K562 (cell line): Measurements from ENCODE around the gene ELOB. TPM values are rescaled to one million over a fixed set of nuclear protein-coding genes. Genes with fewer than 3 reads are reported as not detected.

Source experiments
- CC2D1A ChIP-seq: fragments of 450-650 bp; IDR thresholded peaks from 2 replicates; pipeline ENCODE4 v1.6.1; 2017; ENCODE audit warnings: mild to moderate bottlenecking
- GATAD2B ChIP-seq: fragments of 450-650 bp; IDR thresholded peaks from 2 replicates; pipeline ENCODE4 v1.6.1; 2017; ENCODE audit warnings: mild to moderate bottlenecking, borderline replicate concordance
- HMG20B ChIP-seq: fragments of 250-450 bp; sonication (Bioruptor Pico); IDR thresholded peaks from 2 replicates; pipeline ENCODE4 v1.5.0; 2021; ENCODE audit warnings: mild to moderate bottlenecking
- KLF6 ChIP-seq: fragments of 250-450 bp; sonication (Bioruptor Pico); IDR thresholded peaks from 2 replicates; pipeline ENCODE4 v1.4.0; 2020; ENCODE audit warnings: mild to moderate bottlenecking, moderate library complexity, borderline replicate concordance
- MTA2 ChIP-seq: fragments of 450-650 bp; IDR thresholded peaks from 2 replicates; pipeline ENCODE4 v1.6.1; 2016; ENCODE audit warnings: low read depth
- RB1 ChIP-seq: fragments of 450-650 bp; IDR thresholded peaks from 2 replicates; pipeline ENCODE4 v1.6.1; 2017; ENCODE audit warnings: low read depth, mild to moderate bottlenecking
- SREBF2 ChIP-seq: sonication (generic); formaldehyde crosslinking; IDR thresholded peaks from 2 replicates; pipeline ENCODE4 v1.4.0; 2020; ENCODE audit warnings: mild to moderate bottlenecking, missing genetic modification reagents
- TAL1 ChIP-seq: fragments of 450-650 bp; IDR thresholded peaks from 2 replicates; pipeline ENCODE4 v1.6.1; 2016; ENCODE audit warnings: mild to moderate bottlenecking
- TFAM ChIP-seq: fragments of 250-450 bp; sonication (Bioruptor Pico); conservative IDR thresholded peaks from 2 replicates; pipeline ENCODE4 v1.5.0; 2021; ENCODE audit warnings: mild to moderate bottlenecking, moderate library complexity
- TRIM24 ChIP-seq, 2 experiments: fragments of 450-650 bp; IDR thresholded peaks; 2 replicates each; pipeline ENCODE4 v1.6.1; 2016
- ZNF445 ChIP-seq: fragments of 250-450 bp; sonication (Bioruptor Pico); IDR thresholded peaks from 2 replicates; pipeline ENCODE4 v1.4.0; 2020; ENCODE audit warnings: low read depth, mild to moderate bottlenecking, moderate library complexity
- ZNF586 ChIP-seq: fragments of 450-650 bp; formaldehyde crosslinking; conservative IDR thresholded peaks from 2 replicates; pipeline ENCODE4 v1.4.0; 2020; ENCODE audit warnings: mild to moderate bottlenecking, moderate library complexity
- ZNF696 ChIP-seq: fragments of 250-450 bp; sonication (Bioruptor Pico); conservative IDR thresholded peaks from 2 replicates; pipeline ENCODE4 v1.4.0; 2020; ENCODE audit warnings: mild to moderate bottlenecking, moderate library complexity
- polyA plus RNA-seq, 8 experiments: library from polyadenylated mRNA; depleted of rRNA in 4 of 8; stranded (reverse) in 5 of 8; unstranded in 3 of 8; fragments of >200 nt; fragmentation: Nextera tagmentation in 2 of 8; fragmentation: Illumina TruSeq in 1 of 8; extraction: Ambion mirVana in 2 of 8; extraction: Trizol in 1 of 8; gene quantifications; 2 replicates each; pipeline versions ENCODE4 v1.2.1 to v1.2.3, GENCODE V29; 2011 to 2014; ENCODE audit warnings: inconsistent platforms in 1 of 8, missing spikeins in 1 of 8
- total RNA-seq, 7 experiments: library from RNA; depleted of rRNA in 6 of 7; stranded (reverse); fragments of >200 nt in 6 of 7; fragmentation: Illumina TruSeq in 2 of 7; extraction: Trizol in 2 of 7; gene quantifications; 2 replicates each; pipeline versions ENCODE4 v1.2.1 to v1.2.3, GENCODE V29; 2011 to 2021; ENCODE audit warnings: low replicate concordance in 1 of 7
- TF ChIP-seq, protein P1 (sequence below), 3 experiments: IDR thresholded peaks in 2 of 3; conservative IDR thresholded peaks in 1 of 3; 2 replicates each; pipeline ENCODE4 v1.5.1; 2011 to 2012; ENCODE audit warnings: low read length in 3 of 3, mild to moderate bottlenecking in 3 of 3, control low read depth in 2 of 3, improper control_type of control experiment in 1 of 3, inconsistent platforms in 1 of 3, low read depth in 1 of 3, mixed read lengths in 1 of 3, moderate library complexity in 1 of 3; ENCODE audit not compliant: insufficient read depth in 2 of 3
- TF ChIP-seq, protein P2 (sequence below): sonication (generic); formaldehyde crosslinking; IDR thresholded peaks from 2 replicates; pipeline ENCODE4 v1.8.1; 2023; ENCODE audit warnings: mild to moderate bottlenecking, missing genetic modification reagents
- TF ChIP-seq, protein P3 (sequence below): sonication (generic); formaldehyde crosslinking; IDR thresholded peaks from 2 replicates; pipeline ENCODE4 v1.9.0; 2022; ENCODE audit warnings: mild to moderate bottlenecking, missing genetic modification reagents
- TF ChIP-seq, protein P4 (sequence below): fragments of 450-650 bp; IDR thresholded peaks from 2 replicates; pipeline ENCODE4 v1.6.1; 2016; ENCODE audit warnings: low read depth

Gene ELOB
- total and polyA plus RNA-seq, 9 of the 15 experiments (the other 6 are each of a cell fraction or from before 2014, with no cell fraction given): 63.2 to 791 (median 237) TPM

DNA sequence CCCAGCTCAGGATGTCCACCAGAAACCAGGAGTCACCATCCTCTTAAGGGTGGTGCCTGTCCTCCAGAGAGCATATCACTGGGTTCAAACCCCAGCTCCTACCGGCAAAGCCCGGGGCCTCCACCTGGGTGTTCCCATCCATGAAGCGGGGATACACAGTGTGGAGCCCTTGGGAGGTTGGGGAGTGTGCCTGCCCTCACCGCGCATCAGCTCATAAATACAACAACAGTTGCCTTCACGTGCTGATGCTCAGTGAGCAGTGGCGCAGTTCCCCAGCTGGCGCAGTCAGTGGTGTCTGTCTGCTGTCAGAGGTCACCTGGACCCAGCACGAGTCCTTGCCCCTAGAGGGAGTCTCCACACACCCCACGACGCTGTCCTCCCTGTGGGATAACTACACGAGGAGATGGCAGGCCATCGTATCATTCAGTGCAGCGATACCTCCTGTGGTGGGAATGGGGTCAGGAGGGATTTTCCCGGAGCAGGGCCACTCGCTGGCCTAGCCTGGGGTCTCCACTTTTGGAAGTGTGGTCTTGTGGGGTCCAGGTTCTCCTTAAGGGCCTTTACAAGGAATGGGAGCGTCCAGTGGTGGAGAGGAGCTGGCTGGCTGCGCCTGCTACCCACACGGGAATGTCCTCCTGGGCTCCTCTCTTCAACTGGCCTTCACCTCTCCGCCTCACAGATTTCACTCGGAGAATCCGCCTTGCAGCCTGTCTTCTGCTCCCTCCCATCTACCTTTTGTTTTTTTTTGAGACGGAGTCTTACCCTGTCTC is 2.3 kb upstream of the ELOB start (continued):
- TF ChIP-seq ZNF445: no peak
- TF ChIP-seq TRIM24 (IDR thresholded peaks at IDR 0.05): no peak
- TF ChIP-seq ZNF696 (CRISPR knock-in tag): no peak
- no peak for TF ChIP-seq TFAM (CRISPR knock-in tag)
- no peak for TF ChIP-seq RB1
- TF ChIP-seq, protein P1, sequence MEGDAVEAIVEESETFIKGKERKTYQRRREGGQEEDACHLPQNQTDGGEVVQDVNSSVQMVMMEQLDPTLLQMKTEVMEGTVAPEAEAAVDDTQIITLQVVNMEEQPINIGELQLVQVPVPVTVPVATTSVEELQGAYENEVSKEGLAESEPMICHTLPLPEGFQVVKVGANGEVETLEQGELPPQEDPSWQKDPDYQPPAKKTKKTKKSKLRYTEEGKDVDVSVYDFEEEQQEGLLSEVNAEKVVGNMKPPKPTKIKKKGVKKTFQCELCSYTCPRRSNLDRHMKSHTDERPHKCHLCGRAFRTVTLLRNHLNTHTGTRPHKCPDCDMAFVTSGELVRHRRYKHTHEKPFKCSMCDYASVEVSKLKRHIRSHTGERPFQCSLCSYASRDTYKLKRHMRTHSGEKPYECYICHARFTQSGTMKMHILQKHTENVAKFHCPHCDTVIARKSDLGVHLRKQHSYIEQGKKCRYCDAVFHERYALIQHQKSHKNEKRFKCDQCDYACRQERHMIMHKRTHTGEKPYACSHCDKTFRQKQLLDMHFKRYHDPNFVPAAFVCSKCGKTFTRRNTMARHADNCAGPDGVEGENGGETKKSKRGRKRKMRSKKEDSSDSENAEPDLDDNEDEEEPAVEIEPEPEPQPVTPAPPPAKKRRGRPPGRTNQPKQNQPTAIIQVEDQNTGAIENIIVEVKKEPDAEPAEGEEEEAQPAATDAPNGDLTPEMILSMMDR (IDR thresholded peaks at IDR 0.05 in 2 of 3, conservative IDR thresholded peaks at IDR 0.05 in 1 of 3; ENCODE audit: insufficient read depth in 2 of 3, low read depth in 1 of 3, low read length in 3 of 3): peak in 1 of 3 experiments; percentile 13; a peak in 1 of 6 replicates
- TF ChIP-seq SREBF2: no peak
- TF ChIP-seq, protein P2, sequence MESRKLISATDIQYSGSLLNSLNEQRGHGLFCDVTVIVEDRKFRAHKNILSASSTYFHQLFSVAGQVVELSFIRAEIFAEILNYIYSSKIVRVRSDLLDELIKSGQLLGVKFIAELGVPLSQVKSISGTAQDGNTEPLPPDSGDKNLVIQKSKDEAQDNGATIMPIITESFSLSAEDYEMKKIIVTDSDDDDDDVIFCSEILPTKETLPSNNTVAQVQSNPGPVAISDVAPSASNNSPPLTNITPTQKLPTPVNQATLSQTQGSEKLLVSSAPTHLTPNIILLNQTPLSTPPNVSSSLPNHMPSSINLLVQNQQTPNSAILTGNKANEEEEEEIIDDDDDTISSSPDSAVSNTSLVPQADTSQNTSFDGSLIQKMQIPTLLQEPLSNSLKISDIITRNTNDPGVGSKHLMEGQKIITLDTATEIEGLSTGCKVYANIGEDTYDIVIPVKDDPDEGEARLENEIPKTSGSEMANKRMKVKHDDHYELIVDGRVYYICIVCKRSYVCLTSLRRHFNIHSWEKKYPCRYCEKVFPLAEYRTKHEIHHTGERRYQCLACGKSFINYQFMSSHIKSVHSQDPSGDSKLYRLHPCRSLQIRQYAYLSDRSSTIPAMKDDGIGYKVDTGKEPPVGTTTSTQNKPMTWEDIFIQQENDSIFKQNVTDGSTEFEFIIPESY: peak; percentile 95
- TF ChIP-seq GATAD2B: no peak
- TF ChIP-seq KLF6: no peak
- TF ChIP-seq, protein P3, sequence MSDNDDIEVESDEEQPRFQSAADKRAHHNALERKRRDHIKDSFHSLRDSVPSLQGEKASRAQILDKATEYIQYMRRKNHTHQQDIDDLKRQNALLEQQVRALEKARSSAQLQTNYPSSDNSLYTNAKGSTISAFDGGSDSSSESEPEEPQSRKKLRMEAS (CRISPR knock-in tag): 0 out of 2 replicates have a peak, but pooled peaks have one; percentile 34
- TF ChIP-seq CC2D1A: no peak
- no peak for TF ChIP-seq TAL1
- TF ChIP-seq MTA2: no peak
- TF ChIP-seq, protein P4, sequence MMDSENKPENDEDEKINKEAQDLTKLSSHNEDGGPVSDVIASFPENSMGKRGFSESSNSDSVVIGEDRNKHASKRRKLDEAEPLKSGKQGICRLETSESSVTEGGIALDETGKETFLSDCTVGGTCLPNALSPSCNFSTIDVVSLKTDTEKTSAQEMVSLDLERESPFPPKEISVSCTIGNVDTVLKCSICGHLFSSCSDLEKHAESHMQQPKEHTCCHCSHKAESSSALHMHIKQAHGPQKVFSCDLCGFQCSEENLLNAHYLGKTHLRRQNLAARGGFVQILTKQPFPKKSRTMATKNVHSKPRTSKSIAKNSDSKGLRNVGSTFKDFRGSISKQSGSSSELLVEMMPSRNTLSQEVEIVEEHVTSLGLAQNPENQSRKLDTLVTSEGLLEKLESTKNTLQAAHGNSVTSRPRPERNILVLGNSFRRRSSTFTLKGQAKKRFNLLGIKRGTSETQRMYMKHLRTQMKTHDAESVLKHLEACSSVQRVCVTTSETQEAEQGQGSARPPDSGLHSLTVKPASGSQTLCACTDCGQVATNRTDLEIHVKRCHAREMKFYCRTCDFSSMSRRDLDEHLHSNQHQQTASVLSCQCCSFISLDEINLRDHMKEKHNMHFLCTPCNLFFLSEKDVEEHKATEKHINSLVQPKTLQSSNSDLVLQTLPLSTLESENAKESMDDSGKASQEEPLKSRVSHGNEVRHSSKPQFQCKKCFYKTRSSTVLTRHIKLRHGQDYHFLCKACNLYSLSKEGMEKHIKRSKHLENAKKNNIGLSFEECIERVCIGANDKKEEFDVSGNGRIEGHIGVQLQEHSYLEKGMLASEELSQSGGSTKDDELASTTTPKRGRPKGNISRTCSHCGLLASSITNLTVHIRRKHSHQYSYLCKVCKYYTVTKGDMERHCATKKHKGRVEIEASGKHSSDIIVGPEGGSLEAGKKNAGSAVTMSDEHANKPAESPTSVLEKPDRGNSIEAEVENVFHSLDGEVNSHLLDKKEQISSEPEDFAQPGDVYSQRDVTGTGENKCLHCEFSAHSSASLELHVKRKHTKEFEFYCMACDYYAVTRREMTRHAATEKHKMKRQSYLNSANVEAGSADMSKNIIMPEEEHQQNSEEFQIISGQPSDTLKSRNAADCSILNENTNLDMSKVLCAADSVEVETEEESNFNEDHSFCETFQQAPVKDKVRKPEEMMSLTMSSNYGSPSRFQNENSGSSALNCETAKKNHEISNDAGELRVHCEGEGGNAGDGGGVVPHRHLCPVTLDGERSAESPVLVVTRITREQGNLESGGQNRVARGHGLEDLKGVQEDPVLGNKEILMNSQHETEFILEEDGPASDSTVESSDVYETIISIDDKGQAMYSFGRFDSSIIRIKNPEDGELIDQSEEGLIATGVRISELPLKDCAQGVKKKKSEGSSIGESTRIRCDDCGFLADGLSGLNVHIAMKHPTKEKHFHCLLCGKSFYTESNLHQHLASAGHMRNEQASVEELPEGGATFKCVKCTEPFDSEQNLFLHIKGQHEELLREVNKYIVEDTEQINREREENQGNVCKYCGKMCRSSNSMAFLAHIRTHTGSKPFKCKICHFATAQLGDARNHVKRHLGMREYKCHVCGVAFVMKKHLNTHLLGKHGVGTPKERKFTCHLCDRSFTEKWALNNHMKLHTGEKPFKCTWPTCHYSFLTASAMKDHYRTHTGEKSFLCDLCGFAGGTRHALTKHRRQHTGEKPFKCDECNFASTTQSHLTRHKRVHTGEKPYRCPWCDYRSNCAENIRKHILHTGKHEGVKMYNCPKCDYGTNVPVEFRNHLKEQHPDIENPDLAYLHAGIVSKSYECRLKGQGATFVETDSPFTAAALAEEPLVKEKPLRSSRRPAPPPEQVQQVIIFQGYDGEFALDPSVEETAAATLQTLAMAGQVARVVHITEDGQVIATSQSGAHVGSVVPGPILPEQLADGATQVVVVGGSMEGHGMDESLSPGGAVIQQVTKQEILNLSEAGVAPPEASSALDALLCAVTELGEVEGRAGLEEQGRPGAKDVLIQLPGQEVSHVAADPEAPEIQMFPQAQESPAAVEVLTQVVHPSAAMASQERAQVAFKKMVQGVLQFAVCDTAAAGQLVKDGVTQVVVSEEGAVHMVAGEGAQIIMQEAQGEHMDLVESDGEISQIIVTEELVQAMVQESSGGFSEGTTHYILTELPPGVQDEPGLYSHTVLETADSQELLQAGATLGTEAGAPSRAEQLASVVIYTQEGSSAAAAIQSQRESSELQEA: no peak
- no peak for TF ChIP-seq ZNF586 (CRISPR knock-in tag)
- no peak for TF ChIP-seq HMG20B (CRISPR knock-in tag)
